Suppressor macrophage treated with lipopolysaccharide for 4 hours (primary cell): ENCODE results near the gene SAYSD1.

Experiments
- DNase-seq: peaks from one replicate; pipeline ENCODE4 v3.0.0-alpha.2; 2020

SAYSD1 gene

GRCh38 chr6:39077882-39078594 is 36.9 kb downstream of the SAYSD1 start:
- DNase-seq = no peak

DNA sequence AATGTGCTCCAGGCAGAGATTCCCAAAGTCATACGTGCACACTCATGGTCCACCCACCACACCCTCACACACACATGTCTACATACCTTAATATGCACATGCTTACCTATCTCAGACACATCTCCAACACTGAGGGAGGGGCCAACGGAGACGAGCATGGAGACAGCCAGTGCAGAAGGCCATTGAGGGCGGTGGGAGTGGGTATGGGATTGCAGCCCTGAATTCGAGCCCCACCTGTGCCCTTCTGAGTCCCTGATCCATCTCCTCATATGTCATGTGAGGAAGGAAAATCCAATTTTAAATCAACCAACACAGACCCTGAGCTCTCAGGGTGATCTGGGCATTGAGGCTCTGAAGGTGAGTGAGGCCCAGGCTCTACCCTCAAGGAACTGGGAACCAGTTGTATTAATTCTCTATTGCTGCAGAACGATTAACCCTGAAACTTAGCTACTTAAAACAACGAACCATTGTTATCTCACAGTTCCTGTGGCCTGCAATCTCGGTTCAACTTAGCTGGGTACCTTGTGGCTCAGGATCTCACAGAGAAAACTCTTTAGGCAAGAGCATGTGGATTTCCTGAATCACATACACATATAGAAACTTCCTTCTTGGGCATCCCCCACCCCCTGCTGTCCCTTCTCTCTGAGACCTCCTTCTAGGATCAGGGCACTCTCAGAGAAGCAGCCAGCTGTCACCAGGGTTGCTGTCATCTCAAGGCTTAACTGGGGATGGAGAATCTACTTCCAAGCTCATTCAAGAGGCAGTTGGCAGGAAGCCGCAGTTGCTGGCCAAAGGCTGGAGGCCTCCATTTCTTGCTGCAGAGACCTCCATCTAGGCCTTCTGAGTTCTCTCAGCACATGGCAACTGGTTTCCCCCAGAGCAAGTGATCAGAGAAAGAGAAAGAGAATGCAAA is 38.1 kb downstream of the SAYSD1 start:
- no peak for DNase-seq

- no peak for DNase-seq
Measured at GRCh38 chr6:39075807-39076622, 39.0 kb downstream of the SAYSD1 start.

DNA sequence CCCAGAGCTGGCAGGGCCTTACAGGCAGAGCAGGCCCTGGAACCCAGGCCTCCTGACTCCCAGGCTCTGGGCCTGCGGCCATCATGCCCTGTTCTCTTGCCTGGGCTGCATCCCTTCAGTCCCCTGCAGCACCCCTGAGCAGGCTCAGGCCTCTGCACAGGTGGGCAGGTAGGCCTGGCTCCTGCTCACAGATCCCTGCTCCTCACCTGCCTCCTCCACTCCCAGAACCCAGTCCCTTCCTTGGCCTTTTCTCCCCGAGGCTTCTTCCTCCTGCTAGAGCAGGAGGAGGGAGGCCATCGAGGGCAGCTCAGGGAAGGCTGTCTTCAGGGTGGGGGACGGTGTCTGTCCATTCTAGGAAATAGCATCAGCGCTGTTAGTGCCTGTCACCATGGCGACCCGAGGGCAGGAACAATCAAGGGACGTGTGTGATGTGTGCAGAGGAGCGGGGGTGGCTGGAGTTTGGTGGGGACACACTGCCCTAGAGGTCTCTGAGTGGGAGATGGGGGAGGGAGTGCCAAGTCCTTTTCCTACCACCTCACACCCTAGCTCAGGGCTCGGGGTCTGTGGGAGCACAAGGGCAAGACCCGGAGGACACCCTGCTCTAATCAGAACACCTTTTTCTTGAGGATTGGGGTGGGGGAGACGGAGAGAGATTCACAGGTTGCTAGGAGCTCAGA is 39.8 kb downstream of the SAYSD1 start:
- no peak for DNase-seq

GRCh38 chr6:39074486-39074885 is 40.5 kb downstream of the SAYSD1 start:
- no peak for DNase-seq

GRCh38 chr6:39073471-39074355 is 41.3 kb downstream of the SAYSD1 start:
- DNase-seq = no peak

- DNase-seq = no peak
Measured at GRCh38 chr6:39072830-39073229, 42.2 kb downstream of the SAYSD1 start.

- no peak for DNase-seq
Measured at GRCh38 chr6:39068391-39068790, 46.6 kb downstream of the SAYSD1 start.

DNA sequence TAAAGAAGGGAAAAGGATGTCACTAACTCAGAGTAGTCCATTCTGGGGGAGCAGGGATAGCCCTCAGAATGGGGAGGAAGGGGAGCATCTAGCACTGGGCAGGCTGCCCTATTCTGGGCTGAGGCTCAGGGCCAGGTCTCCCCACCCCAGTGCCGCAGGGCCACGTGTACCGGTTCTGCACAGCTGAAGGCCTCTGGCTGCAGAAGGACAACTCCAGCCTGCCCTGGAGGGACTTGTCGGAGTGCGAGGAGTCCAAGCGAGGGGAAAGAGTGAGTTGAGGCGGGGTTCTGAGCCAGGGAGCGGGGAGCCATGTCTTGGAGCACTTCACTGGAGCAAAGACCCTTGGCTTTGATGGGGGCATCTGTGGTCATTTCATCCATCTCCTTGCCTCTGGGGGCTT is 49.4 kb downstream of the SAYSD1 start:
- no peak for DNase-seq

DNA sequence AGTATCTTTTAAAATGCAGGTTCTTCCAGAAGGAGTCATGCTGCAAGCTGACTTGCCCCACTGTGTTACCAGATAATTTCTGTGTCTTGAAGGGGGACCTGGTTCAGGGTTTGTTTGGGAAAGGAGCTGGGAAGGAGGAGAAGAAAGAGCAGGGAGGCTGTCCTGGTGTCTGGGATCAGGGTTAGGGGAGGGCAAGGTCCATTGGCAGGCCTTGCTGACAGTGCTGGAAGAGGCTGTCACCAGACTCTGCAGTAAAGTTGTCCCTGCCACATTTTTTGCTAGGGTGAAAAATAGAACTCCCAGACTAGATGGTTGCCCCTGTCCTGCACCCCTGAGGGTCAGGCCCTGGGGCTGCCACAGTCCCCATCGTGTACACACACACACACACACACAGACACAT is 51.5 kb downstream of the SAYSD1 start:
- no peak for DNase-seq

- no peak for DNase-seq
Measured at GRCh38 chr6:39062014-39062740, 52.8 kb downstream of the SAYSD1 start.

DNA sequence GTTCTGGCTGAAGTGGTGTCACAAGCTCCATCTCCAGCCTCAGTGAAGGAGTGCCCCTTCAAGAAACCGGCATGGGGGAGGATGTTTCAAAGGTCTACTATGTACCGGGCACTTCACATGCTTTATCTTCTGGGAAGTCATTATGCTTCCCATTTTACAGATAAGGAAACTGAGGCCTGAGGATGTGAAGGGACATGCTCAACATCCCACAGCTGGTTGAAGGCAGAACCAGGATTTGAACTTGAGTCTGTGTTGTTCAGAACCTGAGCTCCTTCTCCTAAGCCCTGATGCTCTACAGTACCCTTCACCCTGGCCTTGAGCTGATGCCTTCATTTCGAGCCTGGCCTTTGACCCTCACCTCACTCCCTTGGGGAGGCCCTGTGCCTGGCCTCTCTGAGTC is 53.4 kb downstream of the SAYSD1 start:
- no peak for DNase-seq

GRCh38 chr6:39061182-39061581 is 53.8 kb downstream of the SAYSD1 start:
- no peak for DNase-seq

DNA sequence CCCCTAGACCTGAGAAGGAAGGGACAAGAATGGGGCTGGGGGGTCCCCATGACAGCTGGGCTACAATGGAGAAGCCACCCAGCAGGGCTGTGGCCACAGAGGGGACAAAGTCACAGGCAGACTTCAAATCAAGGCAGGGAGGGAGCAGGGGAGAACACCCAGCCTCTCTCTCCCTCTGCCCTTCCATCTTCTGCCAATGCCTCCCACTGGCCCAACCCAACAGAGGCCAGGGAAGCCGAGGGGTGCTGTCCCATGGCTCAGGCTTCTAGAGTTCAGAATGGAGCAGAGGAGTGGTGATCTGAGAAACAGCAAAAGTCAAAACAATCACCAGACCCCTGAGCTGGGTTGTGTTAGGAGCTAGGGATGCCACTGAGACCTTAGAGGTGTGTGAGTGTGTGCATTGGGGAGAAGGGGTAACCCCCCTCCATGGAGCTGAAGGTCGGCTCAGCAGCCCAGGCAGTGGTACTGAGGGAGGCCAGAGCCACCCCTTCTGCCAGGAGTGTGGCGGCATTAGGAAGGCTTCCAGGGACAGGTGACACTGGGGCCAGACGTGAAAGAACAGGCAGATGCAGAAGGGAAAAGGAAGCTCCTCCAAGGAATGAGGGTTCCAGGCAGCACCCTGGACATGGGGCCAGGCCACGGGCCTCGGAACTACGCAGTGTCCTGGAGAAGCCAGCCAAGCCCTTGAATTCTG is 54.4 kb downstream of the SAYSD1 start:
- no peak for DNase-seq

- DNase-seq = no peak
Measured at GRCh38 chr6:39059496-39060310, 55.3 kb downstream of the SAYSD1 start.

DNA sequence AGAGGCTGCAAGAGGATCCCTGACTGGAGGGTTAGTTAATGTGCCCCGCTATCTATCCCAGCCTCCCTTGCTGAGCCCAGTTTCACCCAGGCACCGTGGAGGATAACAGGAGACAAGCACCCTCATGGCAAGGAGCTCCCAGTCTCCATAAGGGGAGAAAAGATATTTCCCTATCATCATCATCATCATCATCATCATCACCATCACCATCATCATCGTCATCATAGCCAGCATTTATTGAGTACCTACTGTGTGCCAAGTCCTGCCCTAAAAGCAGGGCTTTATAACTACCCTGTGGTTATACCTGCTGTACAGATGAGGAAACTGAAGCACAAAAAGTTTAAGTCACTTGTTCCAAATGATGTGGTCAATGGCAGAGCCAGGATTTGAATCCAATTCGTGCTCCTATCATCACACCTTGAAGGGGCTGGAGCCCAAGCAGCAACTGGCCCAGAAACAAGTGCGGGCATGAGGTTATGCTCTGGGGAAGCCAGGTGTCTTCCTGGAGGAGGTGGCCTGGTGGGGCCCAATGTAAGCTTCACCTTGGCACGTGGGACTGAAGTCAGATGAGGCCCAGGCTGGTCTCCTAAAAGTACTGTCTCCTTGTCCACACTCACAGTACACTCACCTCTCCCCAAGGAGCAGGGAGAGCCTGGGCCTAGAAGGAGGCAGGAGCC is 56.4 kb downstream of the SAYSD1 start:
- no peak for DNase-seq

DNA sequence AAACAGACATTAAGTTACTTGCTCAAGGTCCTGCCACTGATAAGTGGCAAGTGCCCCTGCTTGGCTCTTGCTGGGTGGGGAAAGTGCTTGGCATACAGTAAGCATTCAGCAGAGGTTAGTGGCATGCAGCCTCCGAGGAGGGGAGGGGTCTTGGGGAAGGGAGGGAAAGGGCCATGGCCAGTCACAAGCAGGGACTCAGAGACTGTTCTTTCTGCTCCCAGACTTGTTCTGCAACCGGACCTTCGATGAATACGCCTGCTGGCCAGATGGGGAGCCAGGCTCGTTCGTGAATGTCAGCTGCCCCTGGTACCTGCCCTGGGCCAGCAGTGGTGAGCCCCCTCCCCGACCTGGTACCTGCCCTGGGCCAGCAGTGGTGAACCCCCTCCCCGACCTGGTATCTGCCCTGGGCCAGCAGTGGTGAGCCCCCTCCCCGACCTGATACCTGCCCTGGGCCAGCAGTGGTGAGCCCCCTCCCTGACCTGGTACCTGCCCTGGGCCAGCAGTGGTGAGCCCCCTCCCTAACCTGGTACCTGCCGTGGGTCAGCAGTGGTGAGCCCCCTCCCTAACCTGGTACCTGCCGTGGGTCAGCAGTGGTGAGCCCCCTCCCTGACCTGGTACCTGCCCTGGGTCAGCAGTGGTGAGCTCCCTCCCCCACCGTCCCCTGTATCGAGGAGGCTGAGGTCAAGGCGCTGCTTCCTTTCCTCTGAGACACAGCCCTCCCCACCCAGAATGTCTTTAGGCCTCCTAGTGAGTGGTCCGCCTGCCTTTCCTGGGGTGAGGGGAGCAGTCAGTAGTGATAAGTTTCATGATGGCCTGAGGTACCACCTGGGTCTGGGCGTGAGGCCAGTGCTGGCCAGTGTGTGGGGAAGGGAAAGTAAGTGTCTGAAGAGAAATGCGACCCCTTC is 57.5 kb downstream of the SAYSD1 start:
- DNase-seq = no peak

- no peak for DNase-seq
Measured at GRCh38 chr6:39056681-39057080, 58.3 kb downstream of the SAYSD1 start.
